ENCODE measurements around the gene CAGE1. TPM values are rescaled to one million over a fixed set of nuclear protein-coding genes. Genes with fewer than 3 reads are reported as not detected.

CAGE1 gene
- total and polyA plus RNA-seq, 4 donors: 0.10 to 0.17 TPM; not detected in 2

Other genes starting within 250 kb of the CAGE1 start
- gene SSR1, start 76.5 kb downstream of the CAGE1 start, total RNA-seq: 100 to 1,000 TPM in 1 of 2 donors, 10 to 100 TPM in 1; 74.3 to 142 TPM
- gene SSR1, start 76.5 kb downstream of the CAGE1 start, polyA plus RNA-seq (ENCODE audit: insufficient read length in 2 of 2): 10 to 100 TPM; 81.5 to 82.7 TPM
- 10 to 100 TPM; 30.0 to 36.6 TPM for gene RIOK1, start 66 bp upstream of the CAGE1 start, total RNA-seq
- gene RIOK1, start 66 bp upstream of the CAGE1 start, polyA plus RNA-seq (ENCODE audit: insufficient read length in 2 of 2): 10 to 100 TPM; 26.3 to 30.6 TPM
- 100 to 1,000 TPM in 1 of 2 donors, 10 to 100 TPM in 1; 76.9 to 270 TPM for gene DSP, start 151.9 kb upstream of the CAGE1 start, total RNA-seq
- gene DSP, start 151.9 kb upstream of the CAGE1 start, polyA plus RNA-seq (ENCODE audit: insufficient read length in 2 of 2): 10 to 100 TPM in 1 of 2 donors, 1 to 10 TPM in 1; 8.4 to 39.1 TPM
- 10 to 100 TPM; 15.6 to 22.9 TPM for gene SNRNP48, start 200.5 kb upstream of the CAGE1 start, total RNA-seq
- 10 to 100 TPM; 14.5 to 16.8 TPM for gene SNRNP48, start 200.5 kb upstream of the CAGE1 start, polyA plus RNA-seq (ENCODE audit: insufficient read length in 2 of 2)